ENCODE measurements around the gene CNTNAP2.

GRCh38 chr7:147681530-147681929 is 1564.9 kb downstream of the CNTNAP2 start:
- TF ChIP-seq POLR2A (IDR thresholded peaks at IDR 0.05; ENCODE audit: low read length) (no peak), GATA1 (IDR thresholded peaks at IDR 0.05; ENCODE audit: low read depth, low read length) (no peak)
